HG02763 (cell line): ENCODE measurements around the gene TCN1.
"Not testable (repeated sequence)": the region's sequence is repeated elsewhere in the genome, so short reads cannot be mapped to it uniquely, and the experiment has no call there.

Source experiments
- ATAC-seq: cut with Tn5 transposase; IDR thresholded peaks from one replicate; pipeline ENCODE4 v1.9.1; 2021; ENCODE audit warnings: mild to moderate bottlenecking, moderate library complexity; ENCODE audit not compliant: unreplicated experiment

The TCN1 gene

GRCh38 chr11:59866397-59866796 is at the start of gene TCN1:
TCN1 (minus strand) TSS chr11:59866487; CDS start chr11:59866470, 17 bp downstream.
- ATAC-seq: no peak

- not testable (repeated sequence) for ATAC-seq
Observed at GRCh38 chr11:59903569-59903968, 37.3 kb upstream of the TCN1 start.

GRCh38 chr11:59901306-59901705 is 35.0 kb upstream of the TCN1 start:
- no peak for ATAC-seq

GRCh38 chr11:59900366-59901126 is 34.3 kb upstream of the TCN1 start:
- ATAC-seq: no peak

- ATAC-seq: no peak
Observed at GRCh38 chr11:59899532-59899931, 33.2 kb upstream of the TCN1 start.

GRCh38 chr11:59898650-59899049 is 32.4 kb upstream of the TCN1 start:
- ATAC-seq: no peak

GRCh38 chr11:59898046-59898445 is 31.8 kb upstream of the TCN1 start:
- no peak for ATAC-seq

GRCh38 chr11:59894616-59895015 is 28.3 kb upstream of the TCN1 start:
- no peak for ATAC-seq

GRCh38 chr11:59891781-59892181 is 25.5 kb upstream of the TCN1 start:
- no peak for ATAC-seq

- ATAC-seq: not testable (repeated sequence)
Observed at GRCh38 chr11:59887156-59887555, 20.9 kb upstream of the TCN1 start.

GRCh38 chr11:59883597-59883996 is 17.3 kb upstream of the TCN1 start:
- no peak for ATAC-seq

GRCh38 chr11:59879567-59879966 is 13.3 kb upstream of the TCN1 start:
- ATAC-seq: no peak

GRCh38 chr11:59878575-59878974 is 12.3 kb upstream of the TCN1 start, which contains the start of gene OOSP3:
OOSP3 (plus strand) TSS chr11:59878782; CDS start chr11:59878809, 27 bp downstream.
- no peak for ATAC-seq

- no peak for ATAC-seq
Observed at GRCh38 chr11:59877784-59878183, 11.5 kb upstream of the TCN1 start.

GRCh38 chr11:59877325-59877724 is 11.0 kb upstream of the TCN1 start:
- ATAC-seq: no peak

GRCh38 chr11:59875856-59876519 is 9.7 kb upstream of the TCN1 start:
- no peak for ATAC-seq

GRCh38 chr11:59872076-59872475 is 5.8 kb upstream of the TCN1 start:
- ATAC-seq: no peak

- ATAC-seq: no peak
Observed at GRCh38 chr11:59867946-59868345, 1.7 kb upstream of the TCN1 start.

GRCh38 chr11:59866836-59867235 is 549 bp upstream of the TCN1 start:
- ATAC-seq: no peak

- no peak for ATAC-seq
Observed at GRCh38 chr11:59865031-59865430, 1.3 kb downstream of the TCN1 start.

- ATAC-seq: no peak
Observed at GRCh38 chr11:59862252-59862651, 4.0 kb downstream of the TCN1 start.

GRCh38 chr11:59859673-59860072 is 6.6 kb downstream of the TCN1 start:
- no peak for ATAC-seq
